GM08714 (cell line): ENCODE data around the gene NUP210.

Experiments
- H3K4me3 ChIP-seq: fragments of 200-500 bp; sonication (Bioruptor generic); 2 replicates; pipeline ENCODE4 v1.5.1; 2014; ENCODE audit warnings: mild to moderate bottlenecking, low read length, inconsistent platforms
- ZNF274 ChIP-seq: IDR thresholded peaks from 2 replicates; pipeline ENCODE4 v1.6.1; 2012; ENCODE audit warnings: mild to moderate bottlenecking, low read depth, low read length

The NUP210 gene

GRCh38 chr3:13347390-13347950, 72.7 kb downstream of the NUP210 start:
- H3K4me3 ChIP-seq: no peak overlapping the region
- no peak for TF ChIP-seq ZNF274

- no peak for TF ChIP-seq ZNF274
Observed at GRCh38 chr3:13346481-13347389, 73.4 kb downstream of the NUP210 start.

GRCh38 chr3:13345772-13346171, 74.3 kb downstream of the NUP210 start:
- no peak for TF ChIP-seq ZNF274
- no peak overlapping the region for H3K4me3 ChIP-seq

More at GRCh38 chr3:13346481-13347389, 73.4 kb downstream of the NUP210 start:
- no peak overlapping the region for H3K4me3 ChIP-seq

GRCh38 chr3:13345284-13345683, 74.8 kb downstream of the NUP210 start:
- TF ChIP-seq ZNF274: no peak
- no peak overlapping the region for H3K4me3 ChIP-seq

- no peak overlapping the region for H3K4me3 ChIP-seq
- no peak for TF ChIP-seq ZNF274
Observed at GRCh38 chr3:13344663-13345062, 75.5 kb downstream of the NUP210 start.

- no peak overlapping the region for H3K4me3 ChIP-seq
- no peak for TF ChIP-seq ZNF274
Observed at GRCh38 chr3:13343601-13344000, 76.5 kb downstream of the NUP210 start.

GRCh38 chr3:13341229-13341905, 78.8 kb downstream of the NUP210 start:
- no peak for TF ChIP-seq ZNF274
- no peak overlapping the region for H3K4me3 ChIP-seq

GRCh38 chr3:13339833-13340232, 80.3 kb downstream of the NUP210 start:
- H3K4me3 ChIP-seq: no peak overlapping the region
- TF ChIP-seq ZNF274: no peak

GRCh38 chr3:13338996-13339395, 81.1 kb downstream of the NUP210 start:
- no peak for TF ChIP-seq ZNF274
- H3K4me3 ChIP-seq: no peak overlapping the region

- no peak overlapping the region for H3K4me3 ChIP-seq
- TF ChIP-seq ZNF274: no peak
Observed at GRCh38 chr3:13338231-13338630, 81.9 kb downstream of the NUP210 start.

- H3K4me3 ChIP-seq: no peak overlapping the region
Observed at GRCh38 chr3:13336592-13336991, 83.5 kb downstream of the NUP210 start.

GRCh38 chr3:13335503-13335902, 84.6 kb downstream of the NUP210 start:
- no peak overlapping the region for H3K4me3 ChIP-seq
- no peak for TF ChIP-seq ZNF274

More at GRCh38 chr3:13336592-13336991, 83.5 kb downstream of the NUP210 start:
- TF ChIP-seq ZNF274: no peak

- no peak overlapping the region for H3K4me3 ChIP-seq
- no peak for TF ChIP-seq ZNF274
Observed at GRCh38 chr3:13335059-13335458, 85.1 kb downstream of the NUP210 start.

GRCh38 chr3:13333236-13333897, 86.8 kb downstream of the NUP210 start:
- H3K4me3 ChIP-seq: no peak overlapping the region
- TF ChIP-seq ZNF274: no peak
